Cerebellar nuclear complex (tissue), 1 donor: ENCODE data around the gene P2RX3.

Source experiments
- DNase-seq, 2 experiments: peaks; one replicate each; lab custom pipeline; 2025; lab: John Stamatoyannopoulos, UW

P2RX3 gene

GRCh38 chr11:57373146-57373545 is 35.0 kb downstream of the P2RX3 start:
- no peak for DNase-seq

- DNase-seq, result no peak
Measured at GRCh38 chr11:57374966-57375365, 36.8 kb downstream of the P2RX3 start.

- DNase-seq, result no peak
Measured at GRCh38 chr11:57375490-57375889, 37.3 kb downstream of the P2RX3 start.

GRCh38 chr11:57376095-57377090 is 38.2 kb downstream of the P2RX3 start:
- DNase-seq, result no peak

GRCh38 chr11:57377107-57377506 is 39.0 kb downstream of the P2RX3 start:
- no peak for DNase-seq

- DNase-seq, result no peak
Measured at GRCh38 chr11:57378186-57378585, 40.0 kb downstream of the P2RX3 start.

GRCh38 chr11:57379732-57380131 is 41.6 kb downstream of the P2RX3 start:
- no peak for DNase-seq

- no peak for DNase-seq
Measured at GRCh38 chr11:57380975-57381374, 42.8 kb downstream of the P2RX3 start, which contains the start of gene PRG3. Gene PRG3 (minus strand): TSS chr11:57381150. CDS start chr11:57380708, 442 bp downstream.

- no peak for DNase-seq
Measured at GRCh38 chr11:57386178-57386940, 48.2 kb downstream of the P2RX3 start.

- DNase-seq, result no peak
Measured at GRCh38 chr11:57387289-57388030, 49.3 kb downstream of the P2RX3 start.

- DNase-seq, result no peak
Measured at GRCh38 chr11:57390535-57390934, 52.4 kb downstream of the P2RX3 start, which contains the start of gene PRG2. Gene PRG2 (minus strand): TSS chr11:57390650. CDS start chr11:57389944, 706 bp downstream.

GRCh38 chr11:57391111-57391510 is 53.0 kb downstream of the P2RX3 start:
- DNase-seq, result no peak

- DNase-seq, result no peak
Measured at GRCh38 chr11:57391539-57391938, 53.4 kb downstream of the P2RX3 start.

GRCh38 chr11:57392066-57392762 is 54.1 kb downstream of the P2RX3 start:
- no peak for DNase-seq

- DNase-seq, result no peak
Measured at GRCh38 chr11:57392763-57393105, 54.6 kb downstream of the P2RX3 start.

GRCh38 chr11:57394203-57394965 is 56.2 kb downstream of the P2RX3 start:
- no peak for DNase-seq

GRCh38 chr11:57395905-57396623 is 57.9 kb downstream of the P2RX3 start:
- no peak for DNase-seq

GRCh38 chr11:57396744-57397143 is 58.6 kb downstream of the P2RX3 start:
- DNase-seq, result no peak

GRCh38 chr11:57397394-57397990 is 59.3 kb downstream of the P2RX3 start:
- no peak for DNase-seq

- DNase-seq, result no peak
Measured at GRCh38 chr11:57399221-57399620, 61.1 kb downstream of the P2RX3 start.
